HEK293T (cell line): ENCODE results near the gene ITIH2.

ENCODE experiments used
- ARNT ChIP-seq: fragments of 450-650 bp; IDR thresholded peaks from 2 replicates; pipeline ENCODE4 v1.6.1; 2017; ENCODE audit warnings: mild to moderate bottlenecking
- BHLHE40 ChIP-seq: fragments of 450-650 bp; IDR thresholded peaks from 2 replicates; pipeline ENCODE4 v1.6.1; 2016; ENCODE audit warnings: mild to moderate bottlenecking, moderate library complexity, borderline replicate concordance
- CTBP1 ChIP-seq: fragments of 450-650 bp; IDR thresholded peaks from 2 replicates; pipeline ENCODE4 v1.6.1; 2016; ENCODE audit warnings: borderline replicate concordance
- ELF4 ChIP-seq: fragments of 450-650 bp; IDR thresholded peaks from 2 replicates; pipeline ENCODE4 v1.6.1; 2017; ENCODE audit warnings: antibody characterized with exemption
- FOXA1 ChIP-seq: fragments of 450-650 bp; IDR thresholded peaks from 2 replicates; pipeline ENCODE4 v1.6.1; 2016; ENCODE audit warnings: mild to moderate bottlenecking
- FOXK2 ChIP-seq: fragments of 450-650 bp; IDR thresholded peaks from 2 replicates; pipeline ENCODE4 v1.6.1; 2016; ENCODE audit warnings: mild to moderate bottlenecking
- FOXM1 ChIP-seq: fragments of 450-650 bp; IDR thresholded peaks from 2 replicates; pipeline ENCODE4 v1.6.1; 2017; ENCODE audit warnings: mild to moderate bottlenecking, borderline replicate concordance
- HDGF ChIP-seq: fragments of 450-650 bp; IDR thresholded peaks from 2 replicates; pipeline ENCODE4 v1.6.1; 2017; ENCODE audit warnings: antibody characterized with exemption, borderline replicate concordance
- L3MBTL2 ChIP-seq: fragments of 450-650 bp; conservative IDR thresholded peaks from 2 replicates; pipeline ENCODE4 v1.6.1; 2016; ENCODE audit warnings: mild to moderate bottlenecking
- LEF1 ChIP-seq: fragments of 450-650 bp; IDR thresholded peaks from 2 replicates; pipeline ENCODE4 v1.6.1; 2017; ENCODE audit warnings: mild to moderate bottlenecking, borderline replicate concordance
- SP1 ChIP-seq: fragments of 450-650 bp; IDR thresholded peaks from 2 replicates; pipeline ENCODE4 v1.6.1; 2017
- SUZ12 ChIP-seq: fragments of 450-650 bp; IDR thresholded peaks from 2 replicates; pipeline ENCODE4 v1.6.1; 2016; ENCODE audit warnings: mild to moderate bottlenecking
- TARDBP ChIP-seq: fragments of 450-650 bp; IDR thresholded peaks from 2 replicates; pipeline ENCODE4 v1.6.1; 2016
- ZNF384 ChIP-seq: fragments of 450-650 bp; IDR thresholded peaks from 2 replicates; pipeline ENCODE4 v1.6.1; 2016

DNA sequence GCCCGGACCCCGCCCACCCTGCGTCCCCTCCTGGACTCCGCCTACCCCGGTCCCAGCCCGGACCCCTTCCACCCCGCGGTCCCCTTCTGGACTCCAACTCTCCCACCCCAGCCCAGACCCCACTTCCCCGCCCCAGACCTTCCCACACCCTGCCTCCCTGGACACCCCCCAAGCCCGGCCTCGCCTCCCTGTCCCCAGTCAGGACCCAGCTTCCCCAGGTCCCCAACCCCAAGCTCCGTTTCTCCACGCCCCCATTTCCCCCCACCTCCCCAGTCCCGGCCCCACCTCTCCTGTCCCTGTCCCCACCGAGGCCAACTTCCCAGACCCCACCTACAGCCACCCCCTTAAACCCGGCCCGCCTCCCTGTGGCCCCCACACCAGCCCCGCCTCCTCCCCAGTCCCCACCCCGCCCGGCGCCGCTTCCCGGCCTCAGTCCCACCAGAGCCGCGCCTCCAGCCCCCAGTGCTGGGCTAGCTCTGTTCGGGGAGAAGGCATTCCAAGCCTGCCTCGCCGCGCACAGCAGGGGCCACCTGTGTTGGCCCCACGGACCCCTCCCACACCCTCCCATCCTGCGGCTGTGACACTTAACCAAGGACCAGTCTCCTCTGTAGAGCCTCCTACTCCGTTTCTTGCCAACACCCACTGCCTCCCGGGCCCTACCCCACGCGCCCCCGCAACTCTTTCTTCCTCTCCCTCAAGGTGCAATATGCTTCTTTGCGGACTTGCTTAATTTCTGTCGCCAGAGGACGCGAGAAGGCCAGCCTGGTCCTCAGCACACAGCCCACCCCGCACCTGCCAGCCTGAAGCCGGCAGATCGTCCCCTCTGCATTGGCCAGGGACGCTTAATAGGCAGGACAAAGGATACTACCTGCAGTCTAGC is 35.6 kb upstream of the ITIH2 start:
- TF ChIP-seq ELF4 (no peak), FOXM1 (no peak), ZNF384 (no peak), SUZ12 (no peak), L3MBTL2 (no peak), SP1 (no peak), FOXA1 (no peak), BHLHE40 (no peak), ARNT (no peak), FOXK2 (no peak), CTBP1 (no peak), TARDBP (no peak), HDGF (no peak), LEF1 (no peak)
